NCI-H187 (cell line): ENCODE data around the gene CPM.
A peak's percentile ranks its signal among the peaks of the same experiment; 100 is the strongest.

Experiments used
- DNase-seq, 2 experiments: peaks; one replicate each; lab custom pipeline; 2025; lab: John Stamatoyannopoulos, UW

The CPM gene

GRCh38 chr12:68878283-68878682 is 54.7 kb downstream of the CPM start:
- DNase-seq: no peak

- no peak for DNase-seq
These were observed 55.4 kb downstream of the CPM start for GRCh38 chr12:68877583-68877982.

GRCh38 chr12:68876461-68876860 is 56.5 kb downstream of the CPM start:
- DNase-seq: no peak

GRCh38 chr12:68873316-68873715 is 59.7 kb downstream of the CPM start:
- DNase-seq: no peak

- DNase-seq: no peak
These were observed 61.0 kb downstream of the CPM start for GRCh38 chr12:68871921-68872320.

- DNase-seq: no peak
These were observed 61.6 kb downstream of the CPM start for GRCh38 chr12:68871396-68871795.

- DNase-seq: no peak
These were observed 62.5 kb downstream of the CPM start for GRCh38 chr12:68870443-68870842.

- DNase-seq: no peak
These were observed 63.0 kb downstream of the CPM start for GRCh38 chr12:68870011-68870410.

GRCh38 chr12:68868043-68868790 is 64.8 kb downstream of the CPM start:
- DNase-seq: no peak

- no peak for DNase-seq
These were observed 65.4 kb downstream of the CPM start for GRCh38 chr12:68867606-68868005.

GRCh38 chr12:68866950-68867349 is 66.0 kb downstream of the CPM start:
- no peak for DNase-seq

- no peak for DNase-seq
These were observed 67.4 kb downstream of the CPM start for GRCh38 chr12:68865399-68866164.

- DNase-seq: no peak
These were observed 68.4 kb downstream of the CPM start for GRCh38 chr12:68864604-68865003.

GRCh38 chr12:68863886-68864454 is 69.0 kb downstream of the CPM start:
- DNase-seq: peak; percentile 10 to 60

- DNase-seq: no peak
These were observed 69.7 kb downstream of the CPM start for GRCh38 chr12:68863109-68863770.

GRCh38 chr12:68861890-68862289 is 71.1 kb downstream of the CPM start:
- DNase-seq: no peak

- DNase-seq: no peak
These were observed 76.5 kb downstream of the CPM start for GRCh38 chr12:68856510-68856909.

- DNase-seq: no peak
These were observed 77.2 kb downstream of the CPM start for GRCh38 chr12:68855771-68856170.

GRCh38 chr12:68855111-68855510 is 77.9 kb downstream of the CPM start:
- DNase-seq: no peak

- no peak for DNase-seq
These were observed 78.4 kb downstream of the CPM start for GRCh38 chr12:68854554-68854953.

GRCh38 chr12:68854078-68854468 is 78.9 kb downstream of the CPM start:
- DNase-seq: no peak

- no peak for DNase-seq
These were observed 79.4 kb downstream of the CPM start for GRCh38 chr12:68853396-68854077.
